HG03460 (cell line): Measurements from ENCODE around the gene SUSD2.
A peak's percentile ranks its signal among the peaks of the same experiment; 100 is the strongest.
"Not testable (repeated sequence)": the region's sequence is repeated elsewhere in the genome, so short reads cannot be mapped to it uniquely, and the experiment has no call there.

Source experiments
- ATAC-seq: cut with Tn5 transposase; IDR thresholded peaks from one replicate; pipeline ENCODE4 v1.9.1; 2021; ENCODE audit not compliant: unreplicated experiment

Gene SUSD2

GRCh38 chr22:24181088-24181995 is at the start of gene SUSD2:
SUSD2 (plus strand) TSS chr22:24181487; CDS start chr22:24181520, 33 bp downstream.
- no peak for ATAC-seq

- ATAC-seq: no peak
These were observed 47.9 kb upstream of the SUSD2 start for GRCh38 chr22:24133187-24133965.

- ATAC-seq: no peak
These were observed 47.0 kb upstream of the SUSD2 start for GRCh38 chr22:24134090-24134846.

GRCh38 chr22:24136533-24136932 is 44.8 kb upstream of the SUSD2 start:
- ATAC-seq: not testable (repeated sequence)

- ATAC-seq: no peak
These were observed 43.7 kb upstream of the SUSD2 start for GRCh38 chr22:24137595-24137994.

- ATAC-seq: no peak
These were observed 42.5 kb upstream of the SUSD2 start for GRCh38 chr22:24138649-24139420.

DNA sequence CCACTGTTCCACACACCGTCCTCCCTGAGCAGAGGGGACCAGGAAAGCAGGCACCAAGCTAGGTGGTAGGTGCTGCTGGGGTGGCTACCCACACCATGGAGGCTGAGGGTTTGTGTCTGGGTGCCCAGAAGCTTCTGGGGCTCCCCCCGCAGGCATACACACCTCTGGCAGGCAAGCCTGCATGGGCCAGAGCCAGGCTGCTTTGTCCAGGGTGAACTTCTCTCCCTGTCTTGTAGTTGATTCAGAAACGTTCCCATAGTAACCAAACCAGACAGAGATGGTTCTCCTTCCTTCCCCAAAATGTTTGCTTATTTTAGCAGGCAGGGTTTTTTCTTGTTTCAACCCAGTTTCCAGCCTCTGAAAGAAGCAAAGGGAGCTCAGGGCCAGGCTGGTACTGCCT is 40.9 kb upstream of the SUSD2 start:
- ATAC-seq: no peak

DNA sequence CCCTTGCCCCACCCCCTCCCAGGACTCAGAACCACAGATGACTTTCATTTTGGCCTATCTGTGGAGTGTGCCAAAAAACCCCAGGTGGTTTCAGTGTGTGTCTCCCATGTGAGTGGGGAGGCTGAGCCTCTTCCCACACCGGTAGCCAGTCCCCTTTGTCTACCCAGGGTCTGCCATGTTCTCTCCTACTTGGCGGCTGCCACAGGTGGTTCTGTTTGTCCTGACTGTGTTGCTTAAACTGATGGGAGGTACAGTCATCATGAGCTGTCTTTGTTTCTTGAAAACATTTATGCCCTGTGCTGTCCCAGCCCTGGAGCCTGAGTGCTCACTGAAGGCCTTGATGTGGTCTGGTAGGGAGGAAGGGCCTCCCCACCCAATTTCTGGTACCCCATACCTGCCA is 39.7 kb upstream of the SUSD2 start:
- ATAC-seq: no peak

DNA sequence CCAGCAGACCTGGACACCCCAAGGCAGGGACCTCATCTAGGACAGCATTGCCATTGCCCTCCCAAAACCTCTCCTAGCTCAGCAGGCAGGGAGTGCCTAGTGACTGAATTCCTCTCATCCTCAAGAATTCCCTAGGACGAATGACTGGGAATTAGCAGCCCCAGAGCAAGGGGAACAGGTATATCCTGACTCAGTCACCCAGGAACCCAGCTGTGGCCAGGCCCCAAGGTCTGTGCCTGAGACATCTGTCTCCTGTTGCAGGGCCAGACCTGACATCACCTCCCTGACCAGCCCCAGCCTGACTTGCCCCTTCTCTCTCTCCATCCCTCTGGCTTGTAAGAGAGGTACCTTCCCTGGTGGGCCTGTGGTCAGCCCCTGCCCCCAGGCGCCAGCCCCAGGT is 39.0 kb upstream of the SUSD2 start:
- no peak for ATAC-seq

GRCh38 chr22:24142831-24143230 is 38.5 kb upstream of the SUSD2 start:
- ATAC-seq: no peak

- ATAC-seq: no peak
These were observed 37.1 kb upstream of the SUSD2 start for GRCh38 chr22:24144056-24144777.

DNA sequence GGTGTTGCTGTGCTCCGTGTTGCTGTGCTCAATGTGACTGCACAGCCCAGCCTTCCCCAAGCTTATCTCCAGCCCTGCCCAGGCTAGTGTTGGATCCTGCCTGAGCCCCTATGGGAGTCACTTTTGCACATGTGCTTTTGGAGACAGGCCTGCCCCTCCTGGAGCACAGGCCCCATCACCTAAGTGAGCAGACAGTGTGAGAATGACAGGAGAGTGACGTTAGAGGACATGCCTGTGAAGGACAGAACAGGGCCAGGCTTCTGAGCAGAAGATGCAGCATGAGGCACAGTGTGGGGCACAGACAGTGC is 36.6 kb upstream of the SUSD2 start:
- ATAC-seq: no peak

GRCh38 chr22:24145446-24146193 is 35.7 kb upstream of the SUSD2 start:
- ATAC-seq: no peak

DNA sequence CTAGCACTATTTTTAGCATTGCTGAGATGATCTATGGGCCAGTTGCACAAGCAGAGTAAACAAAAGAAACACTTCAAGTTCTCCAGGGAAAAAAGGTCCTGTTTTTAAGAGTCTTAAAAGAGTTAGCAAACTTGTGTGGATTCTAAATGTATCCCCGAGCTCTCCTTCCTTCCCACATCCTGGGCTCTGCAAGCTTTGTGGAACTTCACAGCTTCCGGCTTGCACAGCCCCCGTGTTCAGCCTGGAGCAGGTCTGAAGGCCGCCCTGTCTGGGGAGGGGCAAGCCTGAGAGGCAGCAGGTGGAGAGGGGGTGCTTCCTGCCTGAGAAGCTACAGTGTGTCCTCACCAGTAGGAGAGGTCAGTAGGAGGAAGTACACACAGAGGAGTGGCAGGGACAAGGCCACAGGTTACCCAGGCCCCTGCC is 35.1 kb upstream of the SUSD2 start:
- ATAC-seq: peak; percentile 67

- ATAC-seq: no peak
These were observed 34.4 kb upstream of the SUSD2 start for GRCh38 chr22:24146791-24147353.

DNA sequence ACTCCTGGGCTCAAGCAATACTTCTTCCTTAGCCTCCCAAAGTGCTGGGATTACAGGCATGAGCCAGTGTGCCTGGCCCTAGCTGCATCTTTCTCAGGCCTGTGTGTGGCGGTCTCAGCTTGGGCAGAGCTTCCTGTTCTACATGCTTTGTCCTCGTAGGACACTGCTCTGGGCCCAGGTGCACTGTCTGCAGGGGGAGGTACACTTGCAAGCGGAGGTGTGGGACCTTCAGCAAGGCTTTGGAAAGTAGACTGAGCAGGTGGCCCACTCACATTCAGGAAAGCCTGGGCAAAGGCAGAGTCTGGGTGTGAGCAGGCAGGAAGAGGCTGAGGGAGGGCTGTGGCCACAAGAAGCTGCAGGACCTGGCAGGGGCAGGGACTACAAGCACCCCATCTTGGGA is 33.6 kb upstream of the SUSD2 start:
- no peak for ATAC-seq

GRCh38 chr22:24148266-24149197 is 32.8 kb upstream of the SUSD2 start:
- no peak for ATAC-seq

- ATAC-seq: no peak
These were observed 32.1 kb upstream of the SUSD2 start for GRCh38 chr22:24149198-24149590.
